SK-N-SH treated with all-trans-retinoic acid at 6 μM for 48 hours (cell line): ENCODE results near the gene GRIK4.

Experiments
- ATAC-seq: fragments of 200-7000 bp; cut with Tn5 transposase; 3 replicates; pipeline ENCODE4 v1.9.1; 2020; ENCODE audit warnings: mild to moderate bottlenecking, moderate library complexity
- ARNTL ChIP-seq: fragments of 450-650 bp; formaldehyde crosslinking; IDR thresholded peaks from 2 replicates; pipeline ENCODE4 v1.5.0; 2020; ENCODE audit warnings: low read depth, mild to moderate bottlenecking, moderate library complexity, borderline replicate concordance
- BACH2 ChIP-seq: fragments of 250-450 bp; sonication (Bioruptor Pico); IDR thresholded peaks from 2 replicates; pipeline ENCODE4 v1.9.0; 2021; ENCODE audit warnings: mild to moderate bottlenecking, borderline replicate concordance
- CSDC2 ChIP-seq: fragments of 250-450 bp; sonication (Bioruptor Pico); IDR thresholded peaks from 2 replicates; pipeline ENCODE4 v1.5.0; 2020; ENCODE audit warnings: mild to moderate bottlenecking, moderate library complexity
- ESRRG ChIP-seq: fragments of 250-450 bp; sonication (Bioruptor Pico); IDR thresholded peaks from 2 replicates; pipeline ENCODE4 v1.6.1; 2021; ENCODE audit warnings: mild to moderate bottlenecking
- GLIS3 ChIP-seq: fragments of 250-450 bp; sonication (Bioruptor Pico); IDR thresholded peaks from 2 replicates; pipeline ENCODE4 v1.5.0; 2020; ENCODE audit warnings: mild to moderate bottlenecking, moderate library complexity
- OSR1 ChIP-seq: fragments of 250-450 bp; sonication (Bioruptor Pico); IDR thresholded peaks from 2 replicates; pipeline ENCODE4 v1.8.0; 2022; ENCODE audit warnings: moderate library complexity, mild to moderate bottlenecking, inconsistent platforms
- PPARA ChIP-seq: fragments of 250-450 bp; sonication (Bioruptor Pico); IDR thresholded peaks from 2 replicates; pipeline ENCODE4 v1.5.0; 2020; ENCODE audit warnings: mild to moderate bottlenecking, borderline replicate concordance
- RARB ChIP-seq: fragments of 250-450 bp; sonication (Bioruptor Pico); IDR thresholded peaks from 2 replicates; pipeline ENCODE4 v1.8.0; 2021; ENCODE audit warnings: mild to moderate bottlenecking, moderate library complexity
- SNAI2 ChIP-seq: fragments of 250-450 bp; sonication (Bioruptor Pico); IDR thresholded peaks from 2 replicates; pipeline ENCODE4 v1.5.0; 2020; ENCODE audit warnings: mild to moderate bottlenecking, moderate library complexity
- TCF4 ChIP-seq: fragments of 250-450 bp; sonication (Bioruptor Pico); IDR thresholded peaks from 2 replicates; pipeline ENCODE4 v1.8.0; 2021; ENCODE audit warnings: mild to moderate bottlenecking, moderate library complexity, borderline replicate concordance
- TOX ChIP-seq: fragments of 250-450 bp; sonication (Bioruptor Pico); IDR thresholded peaks from 2 replicates; pipeline ENCODE4 v1.8.0; 2021; ENCODE audit warnings: mild to moderate bottlenecking, moderate library complexity, borderline replicate concordance
- ZC3H10 ChIP-seq: fragments of 250-450 bp; sonication (Bioruptor Pico); IDR thresholded peaks from 2 replicates; pipeline ENCODE4 v1.5.1; 2021; ENCODE audit warnings: mild to moderate bottlenecking, moderate library complexity
- ZFP30 ChIP-seq: fragments of 450-650 bp; formaldehyde crosslinking; IDR thresholded peaks from 2 replicates; pipeline ENCODE4 v1.5.0; 2022; ENCODE audit warnings: mild to moderate bottlenecking, moderate library complexity
- ZNF565 ChIP-seq: fragments of 450-650 bp; formaldehyde crosslinking; conservative IDR thresholded peaks from 2 replicates; pipeline ENCODE4 v1.5.0; 2020; ENCODE audit warnings: low read depth, mild to moderate bottlenecking, moderate library complexity
- ZNF70 ChIP-seq: fragments of 450-650 bp; formaldehyde crosslinking; IDR thresholded peaks from 2 replicates; pipeline ENCODE4 v1.5.0; 2020; ENCODE audit warnings: mild to moderate bottlenecking, moderate library complexity
- ZNF8 ChIP-seq: fragments of 450-650 bp; formaldehyde crosslinking; IDR thresholded peaks from 2 replicates; pipeline ENCODE4 v1.5.0; 2020; ENCODE audit warnings: mild to moderate bottlenecking, moderate library complexity
- TF ChIP-seq, protein P1 (sequence below): fragments of 250-450 bp; sonication (Bioruptor Pico); IDR thresholded peaks from 2 replicates; pipeline ENCODE4 v1.8.0; 2020; ENCODE audit warnings: mild to moderate bottlenecking, moderate library complexity, borderline replicate concordance
- TF ChIP-seq, protein P2 (sequence below): fragments of 250-450 bp; sonication (Bioruptor Pico); IDR thresholded peaks from 2 replicates; pipeline ENCODE4 v1.5.1; 2021; ENCODE audit warnings: mild to moderate bottlenecking, moderate library complexity
- TF ChIP-seq, protein P3 (sequence below): fragments of 250-450 bp; sonication (Bioruptor Pico); IDR thresholded peaks from 2 replicates; pipeline ENCODE4 v1.5.0; 2020; ENCODE audit warnings: mild to moderate bottlenecking, moderate library complexity
- TF ChIP-seq, protein P4 (sequence below): fragments of 250-450 bp; sonication (Bioruptor Pico); IDR thresholded peaks from 2 replicates; pipeline ENCODE4 v1.8.0; 2021; ENCODE audit warnings: low read depth, mild to moderate bottlenecking, moderate library complexity, borderline replicate concordance

The GRIK4 gene

DNA sequence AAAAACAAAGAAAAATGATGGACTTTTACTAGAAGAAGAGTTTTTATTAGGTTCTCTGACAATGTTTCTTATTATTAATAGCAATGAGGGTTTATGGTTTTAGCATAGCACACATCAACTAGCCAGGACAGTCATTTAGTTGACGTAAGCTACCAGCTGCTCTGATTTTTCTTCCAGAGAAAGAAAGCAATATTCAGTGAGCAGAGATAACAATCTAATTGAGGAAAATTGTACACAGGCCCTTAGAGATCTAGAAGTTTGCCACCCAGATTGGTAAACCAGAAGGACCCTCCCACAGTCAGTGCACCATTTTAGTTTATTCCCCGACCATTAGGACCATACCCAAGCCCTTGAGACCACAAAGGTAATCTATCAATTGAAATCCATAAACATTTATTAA lies 483.6 kb downstream of the GRIK4 start (continued):
- TF ChIP-seq, protein P1, sequence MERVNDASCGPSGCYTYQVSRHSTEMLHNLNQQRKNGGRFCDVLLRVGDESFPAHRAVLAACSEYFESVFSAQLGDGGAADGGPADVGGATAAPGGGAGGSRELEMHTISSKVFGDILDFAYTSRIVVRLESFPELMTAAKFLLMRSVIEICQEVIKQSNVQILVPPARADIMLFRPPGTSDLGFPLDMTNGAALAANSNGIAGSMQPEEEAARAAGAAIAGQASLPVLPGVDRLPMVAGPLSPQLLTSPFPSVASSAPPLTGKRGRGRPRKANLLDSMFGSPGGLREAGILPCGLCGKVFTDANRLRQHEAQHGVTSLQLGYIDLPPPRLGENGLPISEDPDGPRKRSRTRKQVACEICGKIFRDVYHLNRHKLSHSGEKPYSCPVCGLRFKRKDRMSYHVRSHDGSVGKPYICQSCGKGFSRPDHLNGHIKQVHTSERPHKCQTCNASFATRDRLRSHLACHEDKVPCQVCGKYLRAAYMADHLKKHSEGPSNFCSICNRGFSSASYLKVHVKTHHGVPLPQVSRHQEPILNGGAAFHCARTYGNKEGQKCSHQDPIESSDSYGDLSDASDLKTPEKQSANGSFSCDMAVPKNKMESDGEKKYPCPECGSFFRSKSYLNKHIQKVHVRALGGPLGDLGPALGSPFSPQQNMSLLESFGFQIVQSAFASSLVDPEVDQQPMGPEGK = no peak
- no peak for TF ChIP-seq RARB (CRISPR knock-in tag)
- TF ChIP-seq, all 23 proteins: peak for 0

DNA sequence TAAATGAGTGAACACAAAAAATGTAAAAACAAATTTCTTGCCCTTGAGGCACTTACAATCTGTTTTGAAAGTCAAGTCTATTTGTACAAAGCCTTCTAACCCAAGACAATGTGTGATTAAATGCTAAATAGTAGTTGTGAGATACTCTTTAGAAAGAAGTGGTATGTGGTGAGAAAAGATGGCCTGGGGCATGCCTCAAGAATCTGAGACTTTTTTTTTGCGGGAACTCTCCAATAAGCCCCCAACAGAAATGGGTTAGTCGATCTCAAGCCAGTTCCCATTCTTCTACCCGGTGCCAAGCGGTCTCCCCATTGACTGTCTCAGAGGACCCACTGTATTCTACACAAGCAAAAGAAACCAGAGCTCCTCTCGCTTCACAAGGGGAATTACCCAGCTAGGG lies 485.4 kb downstream of the GRIK4 start:
- ATAC-seq = no peak

DNA sequence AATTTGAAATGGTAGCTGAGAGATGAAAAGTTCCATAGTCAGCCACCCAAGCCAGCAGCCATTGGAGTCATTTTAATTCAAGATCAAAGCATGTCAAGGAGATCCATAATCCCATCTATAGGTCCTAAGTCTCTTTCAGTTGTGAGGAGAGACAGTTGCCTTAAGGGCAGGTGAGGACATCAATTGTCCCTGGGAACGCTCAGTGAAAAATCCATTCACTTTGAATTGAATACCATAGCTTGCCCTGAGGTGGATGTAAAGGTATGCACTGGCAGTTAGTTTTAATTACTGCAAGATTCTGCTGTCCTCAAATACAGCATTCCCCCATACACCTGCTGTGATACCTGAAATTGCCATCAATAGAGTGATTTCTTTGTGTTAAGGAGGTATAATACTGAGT lies 487.0 kb downstream of the GRIK4 start:
- TF ChIP-seq ZC3H10 (CRISPR knock-in tag) = no peak
- no peak for TF ChIP-seq ZNF8 (CRISPR knock-in tag)
- TF ChIP-seq PPARA (CRISPR knock-in tag) = no peak
- TF ChIP-seq BACH2 (CRISPR knock-in tag) = no peak
- no peak for TF ChIP-seq RARB (CRISPR knock-in tag)
- TF ChIP-seq GLIS3 (CRISPR knock-in tag) = no peak
- TF ChIP-seq, protein P1 = no peak
- TF ChIP-seq TOX = no peak
- TF ChIP-seq, protein P2, sequence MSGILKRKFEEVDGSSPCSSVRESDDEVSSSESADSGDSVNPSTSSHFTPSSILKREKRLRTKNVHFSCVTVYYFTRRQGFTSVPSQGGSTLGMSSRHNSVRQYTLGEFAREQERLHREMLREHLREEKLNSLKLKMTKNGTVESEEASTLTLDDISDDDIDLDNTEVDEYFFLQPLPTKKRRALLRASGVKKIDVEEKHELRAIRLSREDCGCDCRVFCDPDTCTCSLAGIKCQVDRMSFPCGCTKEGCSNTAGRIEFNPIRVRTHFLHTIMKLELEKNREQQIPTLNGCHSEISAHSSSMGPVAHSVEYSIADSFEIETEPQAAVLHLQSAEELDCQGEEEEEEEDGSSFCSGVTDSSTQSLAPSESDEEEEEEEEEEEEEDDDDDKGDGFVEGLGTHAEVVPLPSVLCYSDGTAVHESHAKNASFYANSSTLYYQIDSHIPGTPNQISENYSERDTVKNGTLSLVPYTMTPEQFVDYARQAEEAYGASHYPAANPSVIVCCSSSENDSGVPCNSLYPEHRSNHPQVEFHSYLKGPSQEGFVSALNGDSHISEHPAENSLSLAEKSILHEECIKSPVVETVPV = no peak
- no peak for TF ChIP-seq ESRRG
- ATAC-seq = no peak

More for the DNA sequence above, 485.4 kb downstream of the GRIK4 start:
- no peak for TF ChIP-seq BACH2 (CRISPR knock-in tag)
- no peak for TF ChIP-seq TOX
- no peak for TF ChIP-seq RARB (CRISPR knock-in tag)
- TF ChIP-seq, protein P3, sequence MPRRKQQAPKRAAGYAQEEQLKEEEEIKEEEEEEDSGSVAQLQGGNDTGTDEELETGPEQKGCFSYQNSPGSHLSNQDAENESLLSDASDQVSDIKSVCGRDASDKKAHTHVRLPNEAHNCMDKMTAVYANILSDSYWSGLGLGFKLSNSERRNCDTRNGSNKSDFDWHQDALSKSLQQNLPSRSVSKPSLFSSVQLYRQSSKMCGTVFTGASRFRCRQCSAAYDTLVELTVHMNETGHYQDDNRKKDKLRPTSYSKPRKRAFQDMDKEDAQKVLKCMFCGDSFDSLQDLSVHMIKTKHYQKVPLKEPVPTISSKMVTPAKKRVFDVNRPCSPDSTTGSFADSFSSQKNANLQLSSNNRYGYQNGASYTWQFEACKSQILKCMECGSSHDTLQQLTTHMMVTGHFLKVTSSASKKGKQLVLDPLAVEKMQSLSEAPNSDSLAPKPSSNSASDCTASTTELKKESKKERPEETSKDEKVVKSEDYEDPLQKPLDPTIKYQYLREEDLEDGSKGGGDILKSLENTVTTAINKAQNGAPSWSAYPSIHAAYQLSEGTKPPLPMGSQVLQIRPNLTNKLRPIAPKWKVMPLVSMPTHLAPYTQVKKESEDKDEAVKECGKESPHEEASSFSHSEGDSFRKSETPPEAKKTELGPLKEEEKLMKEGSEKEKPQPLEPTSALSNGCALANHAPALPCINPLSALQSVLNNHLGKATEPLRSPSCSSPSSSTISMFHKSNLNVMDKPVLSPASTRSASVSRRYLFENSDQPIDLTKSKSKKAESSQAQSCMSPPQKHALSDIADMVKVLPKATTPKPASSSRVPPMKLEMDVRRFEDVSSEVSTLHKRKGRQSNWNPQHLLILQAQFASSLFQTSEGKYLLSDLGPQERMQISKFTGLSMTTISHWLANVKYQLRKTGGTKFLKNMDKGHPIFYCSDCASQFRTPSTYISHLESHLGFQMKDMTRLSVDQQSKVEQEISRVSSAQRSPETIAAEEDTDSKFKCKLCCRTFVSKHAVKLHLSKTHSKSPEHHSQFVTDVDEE (CRISPR knock-in tag) = no peak
- TF ChIP-seq, all 23 proteins: peak for 0

DNA sequence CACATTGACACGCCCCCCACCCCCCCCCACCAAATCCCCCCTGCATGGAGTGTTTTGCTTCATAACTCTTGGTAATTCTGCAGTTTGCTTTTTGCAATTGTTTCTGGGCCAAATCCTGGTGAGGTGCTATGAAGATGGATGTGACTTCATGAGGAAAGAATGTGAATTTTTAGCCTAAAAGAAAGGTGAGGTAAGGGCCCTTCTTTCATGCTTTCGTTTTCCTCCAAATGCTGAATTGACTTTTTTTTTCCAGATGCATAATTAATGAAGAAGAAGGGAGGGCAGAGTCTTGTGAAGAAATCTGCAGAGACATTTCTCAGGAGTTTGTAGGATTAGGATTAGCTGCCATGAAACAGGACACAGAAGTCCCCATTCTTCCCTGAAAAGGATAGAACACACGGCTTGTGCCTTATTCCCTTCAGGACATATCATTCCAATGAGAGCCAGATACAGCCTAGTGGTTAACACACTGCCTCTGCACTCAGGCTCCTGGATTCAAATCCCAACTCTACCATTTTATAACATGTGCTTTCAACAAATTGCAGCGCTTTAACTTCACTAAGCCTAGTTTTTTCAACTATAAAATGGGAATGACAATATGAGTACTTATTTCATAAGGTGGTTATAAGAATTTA lies 492.8 kb downstream of the GRIK4 start:
- ATAC-seq = no peak
- TF ChIP-seq SNAI2 (CRISPR knock-in tag) (no peak), RARB (CRISPR knock-in tag) (no peak), ZNF70 (CRISPR knock-in tag) (no peak), PPARA (CRISPR knock-in tag) (no peak), OSR1 (CRISPR knock-in tag) (no peak), ARNTL (CRISPR knock-in tag) (no peak), ZC3H10 (CRISPR knock-in tag) (no peak), CSDC2 (CRISPR knock-in tag) (no peak), ZFP30 (CRISPR knock-in tag) (no peak), ZNF565 (CRISPR knock-in tag) (no peak), TCF4 (CRISPR knock-in tag) (no peak)
- TF ChIP-seq, protein P2 = no peak
- TF ChIP-seq, protein P4, sequence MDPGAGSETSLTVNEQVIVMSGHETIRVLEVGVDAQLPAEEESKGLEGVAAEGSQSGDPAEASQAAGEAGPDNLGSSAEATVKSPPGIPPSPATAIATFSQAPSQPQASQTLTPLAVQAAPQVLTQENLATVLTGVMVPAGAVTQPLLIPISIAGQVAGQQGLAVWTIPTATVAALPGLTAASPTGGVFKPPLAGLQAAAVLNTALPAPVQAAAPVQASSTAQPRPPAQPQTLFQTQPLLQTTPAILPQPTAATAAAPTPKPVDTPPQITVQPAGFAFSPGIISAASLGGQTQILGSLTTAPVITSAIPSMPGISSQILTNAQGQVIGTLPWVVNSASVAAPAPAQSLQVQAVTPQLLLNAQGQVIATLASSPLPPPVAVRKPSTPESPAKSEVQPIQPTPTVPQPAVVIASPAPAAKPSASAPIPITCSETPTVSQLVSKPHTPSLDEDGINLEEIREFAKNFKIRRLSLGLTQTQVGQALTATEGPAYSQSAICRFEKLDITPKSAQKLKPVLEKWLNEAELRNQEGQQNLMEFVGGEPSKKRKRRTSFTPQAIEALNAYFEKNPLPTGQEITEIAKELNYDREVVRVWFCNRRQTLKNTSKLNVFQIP = no peak
- TF ChIP-seq, protein P3 (CRISPR knock-in tag) = no peak
